ENCODE data around the gene AKIRIN2. TPM values are rescaled to one million over a fixed set of nuclear protein-coding genes. Genes with fewer than 3 reads are reported as not detected.

AKIRIN2 gene
- polyA plus RNA-seq, 3 donors: 10.1 to 45.3 (median 30.6) TPM

DNA sequence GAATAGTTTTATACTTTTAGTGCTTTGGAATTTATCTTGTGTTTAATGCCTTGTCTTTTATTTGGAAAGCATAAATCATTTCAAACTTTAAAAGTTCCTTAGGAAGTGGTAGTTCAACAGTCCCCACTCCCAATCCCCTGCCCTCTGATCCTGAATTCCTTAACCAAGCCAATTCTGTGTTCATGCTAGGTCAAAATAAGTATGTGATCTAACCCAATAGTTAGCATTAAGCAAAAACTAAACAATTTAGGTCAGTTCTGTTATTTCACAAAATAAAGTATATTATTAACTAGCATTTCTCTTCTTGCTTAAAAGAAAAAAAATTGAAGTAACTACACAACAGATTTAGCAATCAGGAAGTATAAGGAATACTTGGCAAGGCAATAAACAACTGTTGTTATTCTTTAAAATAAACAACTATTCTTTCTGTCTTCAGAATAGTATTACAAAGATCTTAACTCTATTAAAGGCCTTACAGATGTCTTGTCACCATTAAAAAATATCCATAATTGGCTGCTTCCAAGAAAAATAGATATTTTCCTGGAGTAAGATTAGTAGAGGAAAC is 37.0 kb downstream of the AKIRIN2 start:
- H3K27ac ChIP-seq (ENCODE audit: low read depth, low read length): no peak overlapping the region

GRCh38 chr6:87663434-87663833 is 38.6 kb downstream of the AKIRIN2 start:
- 75 to 85% (median 82%) methylated on average over 2 of the region's 2 CpGs for WGBS, 3 donors
- no peak overlapping the region for H3K27ac ChIP-seq (ENCODE audit: low read depth, low read length)

GRCh38 chr6:87661503-87661902 is 40.5 kb downstream of the AKIRIN2 start:
- H3K27ac ChIP-seq (ENCODE audit: low read depth, low read length): no peak overlapping the region

DNA sequence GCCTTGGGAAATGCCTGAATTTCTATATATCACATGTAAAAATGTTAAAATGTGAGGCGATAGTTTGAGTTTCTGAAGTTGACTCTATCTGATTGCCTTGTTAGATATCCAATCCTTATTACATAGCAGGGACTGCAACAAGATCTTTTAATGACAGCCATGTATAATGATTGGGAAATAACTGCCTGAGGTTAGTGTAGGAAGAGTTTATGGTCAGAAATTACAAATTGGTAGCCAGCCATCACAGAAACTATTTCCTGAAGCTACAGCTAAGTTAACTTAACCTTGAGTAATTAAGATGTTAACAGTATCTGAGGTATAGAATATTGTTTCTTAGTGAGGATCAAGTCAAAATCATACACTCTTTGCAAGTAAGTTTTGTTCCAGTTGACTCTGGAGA is 41.0 kb downstream of the AKIRIN2 start:
- no peak overlapping the region for H3K27ac ChIP-seq (ENCODE audit: low read depth, low read length)

More at GRCh38 chr6:87661503-87661902, 40.5 kb downstream of the AKIRIN2 start:
- 38 to 74% (median 53%) methylated on average over 1 of the region's 1 CpG for WGBS, 3 donors

GRCh38 chr6:87660226-87660911 is 41.7 kb downstream of the AKIRIN2 start:
- no peak overlapping the region for H3K27ac ChIP-seq (ENCODE audit: low read depth, low read length)

More for the DNA sequence above, 41.0 kb downstream of the AKIRIN2 start:
- WGBS, 3 donors: 88 to 100% (median 92%) methylated on average over 1 of the region's 1 CpG

- H3K27ac ChIP-seq (ENCODE audit: low read depth, low read length): no peak overlapping the region
Observed at GRCh38 chr6:87658516-87658915, 43.5 kb downstream of the AKIRIN2 start.

DNA sequence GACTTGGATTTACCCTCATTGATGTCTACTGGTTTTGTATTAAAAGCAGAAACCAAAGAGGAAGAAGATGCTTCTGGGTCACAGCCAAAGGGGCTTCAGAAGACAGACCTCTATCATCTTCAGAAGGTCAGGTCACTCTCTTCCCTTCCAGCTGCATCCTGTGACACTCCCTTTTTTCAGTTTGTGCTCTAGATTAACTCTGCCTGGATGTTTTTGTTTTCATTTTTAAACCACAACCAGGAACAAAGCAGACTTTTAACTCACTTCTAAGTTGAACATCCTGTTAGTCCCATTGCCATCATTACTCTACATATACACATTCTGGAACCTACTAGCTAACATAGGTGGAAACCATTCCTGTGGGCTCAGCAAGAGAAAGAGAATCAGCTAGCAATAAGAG is 45.2 kb downstream of the AKIRIN2 start:
- H3K27ac ChIP-seq (ENCODE audit: low read depth, low read length): no peak overlapping the region

GRCh38 chr6:87655824-87656223 is 46.2 kb downstream of the AKIRIN2 start:
- H3K27ac ChIP-seq (ENCODE audit: low read depth, low read length): no peak overlapping the region

DNA sequence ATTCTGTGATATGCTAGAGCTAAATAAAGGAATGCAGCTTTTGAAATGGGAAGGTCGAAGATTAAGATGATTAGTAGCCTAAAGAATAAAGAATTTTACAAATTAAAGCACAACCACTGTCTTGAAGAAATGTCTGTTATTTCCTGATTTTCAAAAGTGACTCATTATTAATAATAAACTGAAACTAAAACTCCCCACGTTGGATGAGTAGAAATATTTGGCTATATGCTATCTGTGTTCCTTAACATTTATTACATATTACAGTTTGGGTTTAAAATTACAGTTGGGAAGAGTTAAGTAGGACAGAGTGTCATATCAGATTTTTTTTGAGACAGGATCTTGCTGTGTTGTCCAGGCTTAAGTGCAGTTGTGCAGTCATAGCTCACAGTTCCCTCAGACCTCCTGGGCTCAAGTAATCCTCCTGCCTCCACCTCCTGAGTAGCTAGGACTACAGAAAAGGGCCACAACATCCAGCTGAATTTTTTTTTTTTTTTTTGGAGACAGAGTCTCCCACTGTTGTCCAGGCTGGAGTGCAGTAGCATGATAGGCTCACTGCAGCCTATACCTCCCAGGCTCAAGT is 47.1 kb downstream of the AKIRIN2 start:
- H3K27ac ChIP-seq (ENCODE audit: low read depth, low read length): no peak overlapping the region
- WGBS, 3 donors: 69 to 82% (median 80%) methylated on average over 2 of the region's 2 CpGs

GRCh38 chr6:87654122-87654521 is 47.9 kb downstream of the AKIRIN2 start:
- WGBS, 3 donors: 91 to 96% (median 94%) methylated on average over 1 of the region's 1 CpG

GRCh38 chr6:87653074-87653962 is 48.7 kb downstream of the AKIRIN2 start:
- WGBS, 3 donors: 66 to 75% (median 70%) methylated on average over 3 of the region's 3 CpGs
- no peak overlapping the region for H3K27ac ChIP-seq (ENCODE audit: low read depth, low read length)

More at GRCh38 chr6:87654122-87654521, 47.9 kb downstream of the AKIRIN2 start:
- H3K27ac ChIP-seq (ENCODE audit: low read depth, low read length): no peak overlapping the region

- 60 to 97% (median 63%) methylated on average over 1 of the region's 1 CpG for WGBS, 3 donors
- no peak overlapping the region for H3K27ac ChIP-seq (ENCODE audit: low read depth, low read length)
Observed at GRCh38 chr6:87645080-87645479, 57.0 kb downstream of the AKIRIN2 start.

DNA sequence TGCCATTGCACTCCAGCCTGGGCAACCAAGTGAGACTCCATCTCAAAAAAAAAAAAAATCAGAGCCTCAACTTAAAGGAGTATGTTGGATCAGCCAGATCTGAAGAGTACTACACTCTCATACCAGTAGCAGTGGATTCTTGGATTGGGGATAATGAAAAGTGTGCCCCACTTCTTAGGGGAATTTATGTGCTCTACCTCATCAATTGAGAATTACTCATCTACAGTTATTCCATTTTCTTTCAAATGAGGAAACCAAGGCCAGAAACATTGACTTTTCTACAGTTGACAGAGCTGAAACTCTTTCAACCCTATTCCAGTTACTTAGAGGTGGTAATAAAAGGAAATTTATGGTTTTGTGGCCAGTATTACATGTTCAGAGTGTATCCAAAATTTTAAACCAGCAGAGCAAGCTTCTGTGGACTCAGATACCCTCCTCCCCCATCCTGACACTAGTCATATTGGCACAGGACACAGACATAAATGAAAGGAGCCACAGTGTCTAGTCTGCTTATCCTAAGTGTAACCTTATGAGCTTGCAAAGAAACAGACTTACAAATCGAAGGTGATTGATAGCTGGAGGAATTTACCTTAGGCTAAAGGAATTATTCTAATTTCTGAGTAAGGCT is 60.9 kb downstream of the AKIRIN2 start:
- WGBS, 3 donors: 61 to 81% (median 69%) methylated on average over 1 of the region's 1 CpG
- no peak overlapping the region for H3K27ac ChIP-seq (ENCODE audit: low read depth, low read length)

DNA sequence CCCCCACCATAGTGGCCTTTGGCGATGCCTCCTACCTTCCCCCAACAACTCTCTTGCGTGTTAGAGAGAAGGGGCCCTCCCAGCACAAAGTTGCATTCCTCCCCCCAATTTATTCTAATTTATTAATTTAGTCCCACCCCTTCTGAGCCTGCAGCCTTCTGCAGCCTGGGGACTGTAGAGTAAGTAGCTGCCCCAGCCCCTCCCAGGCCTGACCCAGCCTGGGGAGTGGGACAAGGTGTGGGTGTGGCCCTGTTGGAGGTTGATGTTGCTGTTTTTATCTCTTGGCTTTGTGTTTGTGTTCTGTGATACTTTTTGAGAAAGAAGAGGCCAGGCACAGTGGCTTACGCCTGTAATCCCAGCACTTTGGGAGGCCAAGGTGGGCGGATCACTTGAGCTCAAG is 62.7 kb downstream of the AKIRIN2 start:
- H3K27ac ChIP-seq (ENCODE audit: low read depth, low read length): no peak overlapping the region
- WGBS, 3 donors: 99 to 100% (median 99%) methylated on average over 4 of the region's 4 CpGs

DNA sequence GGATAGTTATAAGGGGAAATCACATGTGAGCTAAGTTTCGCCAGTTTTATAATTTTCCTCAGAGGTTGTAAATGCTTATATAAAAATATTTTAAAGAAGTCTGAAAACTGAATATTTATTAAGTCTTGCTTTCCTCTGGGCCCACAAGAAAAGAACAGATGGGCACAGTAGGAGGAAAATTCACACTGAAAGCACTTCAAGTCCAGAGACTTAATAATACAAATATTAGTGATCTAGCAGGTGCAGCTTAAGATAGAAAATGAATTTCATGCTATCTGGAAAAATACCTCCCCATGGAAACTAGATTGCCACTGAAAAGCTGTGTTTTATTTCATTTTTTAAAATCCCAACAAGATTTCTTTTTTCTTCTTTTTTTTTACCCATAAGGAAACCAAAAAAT is 64.9 kb downstream of the AKIRIN2 start:
- H3K27ac ChIP-seq (ENCODE audit: low read depth, low read length): no peak overlapping the region
- 96 to 100% (median 98%) methylated on average over 1 of the region's 1 CpG for whole genome bisulfite sequencing, 3 donors

- no peak overlapping the region for H3K27ac ChIP-seq (ENCODE audit: low read depth, low read length)
- WGBS, 3 donors: 93 to 98% (median 94%) methylated on average over 1 of the region's 1 CpG
Observed at GRCh38 chr6:87636315-87636714, 65.7 kb downstream of the AKIRIN2 start.

DNA sequence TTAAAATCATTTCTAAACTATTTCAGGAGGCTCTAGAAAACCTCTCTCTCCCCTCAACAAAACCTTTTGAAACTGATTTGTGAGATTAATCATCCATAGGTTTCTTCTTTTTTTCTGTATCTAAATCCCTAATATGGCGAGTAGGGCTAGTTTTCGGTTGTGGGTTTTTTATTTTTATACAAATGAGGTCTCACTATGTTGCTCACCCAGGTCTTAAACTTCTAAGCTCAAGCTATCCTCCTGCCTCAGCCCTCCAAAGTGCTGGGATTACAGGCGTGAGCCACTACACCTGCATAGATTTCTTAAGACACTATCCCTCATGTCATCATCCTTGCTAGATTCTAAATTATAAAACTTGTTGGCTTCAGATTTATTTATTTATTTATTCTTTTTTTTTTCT is 68.2 kb downstream of the AKIRIN2 start:
- no peak overlapping the region for H3K27ac ChIP-seq (ENCODE audit: low read depth, low read length)
- 95 to 98% (median 97%) methylated on average over 3 of the region's 3 CpGs for WGBS, 3 donors

DNA sequence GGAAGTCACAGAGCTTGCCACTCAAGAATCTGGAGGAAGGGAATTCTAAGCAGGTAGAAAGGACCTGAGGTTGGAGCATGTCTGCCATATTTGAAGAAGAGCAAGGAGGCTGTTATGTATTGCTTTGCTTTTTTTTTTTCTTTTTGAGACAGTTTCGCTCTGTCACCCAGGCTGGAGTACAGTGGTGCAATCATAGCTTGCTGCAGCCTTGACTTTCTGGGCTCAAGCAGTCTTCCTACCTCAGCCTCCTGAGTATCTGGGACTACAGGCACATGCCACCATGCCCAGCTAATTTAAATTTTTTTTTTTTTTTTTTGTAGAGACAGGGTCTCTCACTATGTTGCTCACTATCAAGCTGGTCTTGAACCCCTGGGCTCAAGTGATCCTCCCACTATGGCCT is 71.3 kb downstream of the AKIRIN2 start:
- H3K27ac ChIP-seq (ENCODE audit: low read depth, low read length): no peak overlapping the region
- WGBS, 3 donors: 89 to 100% (median 94%) methylated on average over 1 of the region's 1 CpG

DNA sequence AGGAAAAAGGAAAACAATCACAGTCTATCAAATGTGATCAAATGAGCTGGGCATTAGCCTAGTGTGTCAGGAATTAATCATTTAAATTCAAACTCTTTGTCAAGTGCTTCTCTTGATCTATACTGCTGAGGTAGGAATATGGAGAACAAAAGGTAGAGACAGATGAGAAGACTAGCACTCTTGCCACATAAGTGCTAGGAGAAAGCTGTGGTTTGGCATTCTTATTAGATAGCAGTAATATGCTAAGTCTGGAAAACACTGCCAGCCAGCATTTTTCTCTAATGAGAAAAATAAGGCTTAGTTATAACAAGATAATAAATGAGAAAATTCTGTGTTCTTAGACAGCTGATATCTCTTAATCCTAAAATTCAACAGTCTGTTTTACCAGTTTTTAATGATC is 73.2 kb downstream of the AKIRIN2 start:
- H3K27ac ChIP-seq (ENCODE audit: low read depth, low read length): no peak overlapping the region
